ENCODE data around the gene COL6A2. TPM values are rescaled to one million over a fixed set of nuclear protein-coding genes. Genes with fewer than 3 reads are reported as not detected.

The COL6A2 gene
- total RNA-seq, 6 experiments from 2014 or later, result 17.3 to 81.7 (median 38.4) TPM

DNA sequence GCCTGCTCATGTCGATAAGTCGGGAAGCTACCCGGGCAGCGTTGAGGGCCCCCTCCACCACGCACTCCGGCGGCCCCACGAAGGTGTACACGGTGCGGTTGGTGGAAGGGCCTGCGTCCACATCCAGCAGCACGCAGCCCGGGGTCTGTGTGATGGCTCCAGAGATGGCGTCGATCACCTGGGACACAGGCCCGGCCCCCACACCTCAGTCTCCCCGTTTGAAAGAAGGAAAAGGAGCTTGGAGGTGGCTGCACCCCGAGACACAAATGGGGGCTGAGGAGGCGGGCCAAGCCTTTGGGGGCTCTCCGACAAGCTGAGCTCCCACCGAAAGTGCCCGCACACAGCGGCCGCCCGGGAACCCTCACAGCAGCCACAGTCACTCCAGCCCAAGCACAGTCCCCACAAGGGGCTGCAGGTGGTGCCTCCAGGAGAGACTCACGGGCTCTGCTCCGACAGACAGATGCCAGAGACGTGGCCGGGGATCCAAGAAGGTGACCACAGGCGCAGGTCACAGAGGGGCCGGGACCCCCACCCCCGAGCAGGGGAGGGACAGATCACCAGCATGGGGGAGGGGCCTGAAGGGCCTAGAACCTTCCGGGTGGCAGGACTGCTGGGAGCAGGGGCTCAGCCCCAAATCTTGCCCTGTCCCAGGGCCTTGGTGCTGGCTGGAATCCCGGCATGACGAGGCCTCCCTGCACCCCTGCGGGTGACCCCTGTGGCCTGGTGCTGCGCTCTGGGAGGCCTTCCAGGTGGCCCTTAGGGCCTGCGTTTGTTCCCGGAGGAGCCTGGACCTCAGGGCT lies 56.4 kb downstream of the COL6A2 start:
- intact Hi-C loops (cut with DNase I), result no loop called here
- Histone ChIP-seq H3K4me1 (peaks cover 0 to 34% (median 3%) of the 10 kb centered on the region in 4 donors), H3K27ac (peak overlapping the region; percentile 91 to 99 (median 93)), H3K27me3 (no peaks in the 10 kb centered on the region), H3K4me3 (peak overlapping the region; percentile 66 to 94 (median 87)), H3K9me3 (no peaks in the 10 kb centered on the region), H3K36me3 (peaks cover 0 to 35% (median 17%) of the 10 kb centered on the region in 4 donors)
- ATAC-seq (peak; percentile 1 to 35 (median 20)), DNase-seq (peak; percentile 63 to 81 (median 78))
- WGBS (ENCODE audit: insufficient coverage, low coverage, low lambda C conversion rate, missing lambda C conversion rate), result 60% methylated on average over 1 of the region's 39 CpGs
- no peak for TF ChIP-seq POLR2A (IDR thresholded peaks at IDR 0.05)
- TF ChIP-seq CTCF (IDR thresholded peaks at IDR 0.05), result no peak

GRCh38 chr21:46154955-46155513 lies 57.1 kb downstream of the COL6A2 start:
- H3K27me3 ChIP-seq, result no peaks in the 10 kb centered on the region
- H3K4me1 ChIP-seq, result peaks cover 0 to 34% (median 3%) of the 10 kb centered on the region in 4 donors
- peaks cover 0 to 31% (median 15%) of the 10 kb centered on the region in 4 donors for H3K36me3 ChIP-seq
- no peaks in the 10 kb centered on the region for H3K9me3 ChIP-seq
- 33% methylated on average over 1 of the region's 16 CpGs for WGBS (ENCODE audit: insufficient coverage, low coverage, low lambda C conversion rate, missing lambda C conversion rate)
- peak overlapping the region; percentile 66 to 94 (median 87) for H3K4me3 ChIP-seq
- peak overlapping the region; percentile 91 to 99 (median 93) for H3K27ac ChIP-seq
- TF ChIP-seq CTCF (IDR thresholded peaks at IDR 0.05), result no peak
- TF ChIP-seq POLR2A (IDR thresholded peaks at IDR 0.05), result no peak
- ATAC-seq (peak; percentile 0 to 5 (median 0)), DNase-seq (no peak)
- intact Hi-C loops (cut with DNase I), result no loop called here

DNA sequence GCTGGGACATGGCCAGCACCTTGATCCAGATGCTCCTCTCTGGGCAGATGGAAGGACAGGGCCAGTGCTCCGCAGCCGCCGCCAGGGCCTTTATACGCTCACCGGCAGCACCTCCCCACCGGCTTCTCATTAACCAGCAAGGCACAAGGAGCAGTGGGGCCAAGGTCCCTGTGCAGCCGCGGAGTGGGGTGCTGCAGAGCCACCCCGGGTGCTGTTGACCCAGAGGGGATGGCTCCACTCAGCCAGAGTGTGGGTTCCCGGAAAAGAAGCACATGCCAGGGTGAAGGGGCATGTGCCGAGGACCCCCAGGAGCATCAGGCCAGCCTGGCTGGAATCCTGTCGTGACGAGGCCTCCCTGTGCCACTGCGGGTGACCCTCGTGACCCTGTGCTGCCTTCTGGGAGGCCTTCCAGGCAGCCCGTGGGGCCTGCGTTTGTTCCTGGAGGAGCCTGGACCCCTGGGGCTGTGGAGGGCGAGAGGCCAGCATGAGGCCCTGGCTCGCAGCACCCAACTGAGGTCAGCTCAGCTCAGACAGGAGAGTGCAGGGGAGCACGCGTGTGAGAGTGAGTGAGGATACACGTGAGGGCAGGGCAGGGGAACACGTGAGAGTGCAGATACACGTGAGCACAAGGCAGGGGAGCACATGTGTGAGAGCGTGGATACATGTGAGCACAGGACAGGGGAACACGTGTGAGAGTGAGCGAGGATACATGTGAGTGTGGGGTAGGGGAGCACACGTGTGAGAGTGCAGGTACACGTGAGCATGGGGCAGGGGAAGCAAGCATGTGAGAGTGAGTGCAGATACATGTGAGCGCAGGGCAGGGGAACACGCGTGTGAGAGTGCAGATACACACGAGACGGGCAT lies 57.8 kb downstream of the COL6A2 start, which contains the start of gene FTCD:
TSS of gene FTCD (minus strand) at position 66 of the 864 bp plus-strand sequence. CDS start at position 10, 56 bp downstream.
- H3K4me1 ChIP-seq, result peaks cover 0 to 28% (median 3%) of the 10 kb centered on the region in 4 donors
- peak; percentile 91 for TF ChIP-seq POLR2A (IDR thresholded peaks at IDR 0.05)
- TF ChIP-seq CTCF (IDR thresholded peaks at IDR 0.05), result peak in 2 of 4 donors; percentile 12 to 25
- intact Hi-C loops (cut with DNase I), result no loop called here
- DNase-seq (peak; percentile 81 to 95 (median 94)), ATAC-seq (peak; percentile 63 to 81 (median 73))
- H3K9me3 ChIP-seq, result no peaks in the 10 kb centered on the region
- peak within 1 kb of the TSS; percentile 66 to 94 (median 87) for H3K4me3 ChIP-seq
- H3K36me3 ChIP-seq, result peaks cover 0 to 25% (median 12%) of the 10 kb centered on the region in 4 donors
- H3K27ac ChIP-seq, result peak within 1 kb of the TSS; percentile 91 to 99 (median 93)
- WGBS (ENCODE audit: insufficient coverage, low coverage, low lambda C conversion rate, missing lambda C conversion rate), result 51% methylated on average over 20 of the region's 34 CpGs
- H3K27me3 ChIP-seq, result no peaks in the 10 kb centered on the region

DNA sequence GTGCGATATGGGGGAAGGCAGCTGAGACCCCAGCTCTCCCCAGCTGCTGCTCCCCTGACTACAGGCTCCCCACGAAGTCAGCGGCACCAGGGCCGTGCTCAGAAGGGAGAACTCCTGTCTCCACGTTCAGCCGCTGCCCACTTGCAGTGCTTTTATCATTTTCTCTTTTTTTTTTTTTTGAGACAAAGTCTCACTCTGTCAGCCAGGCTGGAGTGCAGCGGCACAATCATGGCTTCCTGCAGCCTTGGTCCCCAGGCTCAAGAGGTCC lies 58.4 kb downstream of the COL6A2 start:
- TF ChIP-seq CTCF (IDR thresholded peaks at IDR 0.05) (no peak), POLR2A (IDR thresholded peaks at IDR 0.05) (no peak)
- H3K4me3 ChIP-seq, result no peak overlapping the region
- intact Hi-C loops (cut with DNase I), result no loop called here
- peaks cover 0 to 19% (median 9%) of the 10 kb centered on the region in 4 donors for H3K36me3 ChIP-seq
- no peak for ATAC-seq
- H3K27me3 ChIP-seq, result no peaks in the 10 kb centered on the region
- 89% methylated on average over 3 of the region's 7 CpGs for WGBS (ENCODE audit: insufficient coverage, low coverage, low lambda C conversion rate, missing lambda C conversion rate)
- DNase-seq, result no peak
- H3K27ac ChIP-seq, result peak overlapping the region in 2 of 3 donors; percentile 93 to 99
- peaks cover 0 to 24% (median 3%) of the 10 kb centered on the region in 4 donors for H3K4me1 ChIP-seq
- H3K9me3 ChIP-seq, result no peaks in the 10 kb centered on the region

Measured in right lobe of liver (tissue), 6 donors.